GM18858 (cell line): Measurements from ENCODE around the gene MYH16.
"Not testable (repeated sequence)": the region's sequence is repeated elsewhere in the genome, so short reads cannot be mapped to it uniquely, and the experiment has no call there.

ENCODE experiments used
- ATAC-seq: cut with Tn5 transposase; IDR thresholded peaks from one replicate; pipeline ENCODE4 v1.9.1; 2021; ENCODE audit not compliant: unreplicated experiment

Gene MYH16

GRCh38 chr7:99350641-99351040 is 78.0 kb downstream of the MYH16 start:
- ATAC-seq, result not testable (repeated sequence)

DNA sequence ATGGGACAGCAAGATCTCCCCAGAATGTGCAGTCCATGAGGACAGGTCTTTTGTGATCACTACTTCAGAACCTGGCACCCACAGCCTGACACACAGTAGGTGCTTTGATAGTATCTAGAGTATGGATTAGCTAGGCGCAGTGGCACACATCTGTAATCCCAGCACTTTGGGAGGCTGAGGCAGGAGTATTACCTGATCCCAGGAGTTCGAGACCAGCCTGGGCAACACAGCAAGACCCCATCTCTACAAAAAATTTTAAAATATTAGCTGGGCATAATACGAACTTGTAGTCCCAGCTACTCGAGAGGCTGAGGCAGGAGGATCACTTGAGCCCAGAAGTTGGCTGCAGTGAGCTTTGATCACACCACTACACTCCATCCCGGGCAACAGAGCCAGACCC is 79.6 kb downstream of the MYH16 start:
- no peak for ATAC-seq

DNA sequence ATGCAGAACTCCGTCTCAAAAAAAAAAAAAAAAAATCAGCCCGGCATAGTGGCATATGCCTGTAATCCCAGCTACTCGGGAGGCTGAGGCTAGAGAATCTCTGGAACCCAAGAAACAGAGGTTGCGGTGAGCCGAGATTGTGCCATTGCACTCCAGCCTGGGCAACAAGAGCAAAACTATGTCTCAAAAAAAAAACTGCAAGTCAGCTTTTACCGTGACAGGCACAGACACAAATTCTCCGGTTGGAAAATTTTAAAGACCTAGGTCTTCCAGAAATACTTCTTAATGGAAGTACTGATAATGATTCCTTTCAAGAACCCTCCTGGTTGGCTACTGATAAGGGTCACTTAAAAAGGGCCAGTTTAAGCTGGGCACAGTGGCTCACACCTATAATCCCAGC is 82.5 kb downstream of the MYH16 start:
- no peak for ATAC-seq

- no peak for ATAC-seq
Measured at GRCh38 chr7:99357701-99358490, 85.3 kb downstream of the MYH16 start.

GRCh38 chr7:99358521-99358920 is 85.9 kb downstream of the MYH16 start:
- not testable (repeated sequence) for ATAC-seq

DNA sequence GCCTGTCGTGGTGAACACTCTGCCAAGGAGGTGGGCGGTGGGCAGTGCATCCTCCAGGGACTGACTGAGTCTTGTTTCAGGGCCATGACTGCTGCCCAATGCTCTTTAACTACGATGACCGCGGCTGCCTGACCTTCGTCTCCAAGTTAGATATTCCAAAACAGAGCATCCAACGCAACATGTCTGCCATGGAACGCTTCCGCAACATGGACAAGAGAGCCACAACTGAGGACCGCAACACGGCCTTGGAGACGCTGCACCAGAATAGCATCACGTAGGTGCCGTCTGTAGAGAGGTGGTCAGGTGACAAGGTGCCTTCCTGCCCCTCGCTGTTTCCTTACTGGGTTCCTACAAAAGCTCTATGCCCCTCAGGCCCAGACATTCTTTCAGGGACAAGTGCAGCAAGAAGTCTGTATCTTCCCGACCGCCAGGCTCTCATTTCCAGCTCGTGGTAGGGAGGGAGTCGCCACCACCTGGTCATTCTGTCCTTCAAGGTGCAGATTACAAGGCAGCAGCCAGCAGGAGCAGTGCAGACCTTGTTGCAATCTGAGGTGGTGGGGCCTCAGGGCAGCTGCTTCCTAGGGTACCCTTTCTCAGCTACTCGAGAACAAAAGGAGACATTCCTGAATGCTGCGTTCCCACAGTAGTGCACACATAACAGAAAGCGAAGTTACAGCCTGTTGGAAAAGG is 87.0 kb downstream of the MYH16 start:
- ATAC-seq, result no peak
